AG04449 (cell line): Measurements from ENCODE around the gene BAZ2B.
"Not testable (repeated sequence)": the region's sequence is repeated elsewhere in the genome, so short reads cannot be mapped to it uniquely, and the experiment has no call there.

Experiments
- CTCF ChIA-PET: fragments of 350-600 bp; formaldehyde crosslinking; extraction: SDS; loops from one replicate; lab custom pipeline; 2021; ENCODE audit warnings: antibody characterized with exemption; lab: Yijun Ruan, JAX
- POLR2A ChIA-PET: fragments of 400-600, 350-600 bp; formaldehyde crosslinking; extraction: SDS; loops from one replicate; lab custom pipeline; 2020; ENCODE audit warnings: antibody characterized with exemption, inconsistent platforms; lab: Yijun Ruan, JAX
- DNase-seq: peaks from one replicate; pipeline ENCODE4 v3.0.0-alpha.2; 2010; ENCODE audit warnings: low read depth, low spot score
- H3K4me3 ChIP-seq: 2 replicates; pipeline ENCODE4 v1.5.1; 2011; ENCODE audit warnings: low read depth, mild to moderate bottlenecking, control low read depth, low read length
- CTCF ChIP-seq: IDR thresholded peaks from one replicate; pipeline ENCODE4 v1.5.1; 2011; ENCODE audit warnings: mild to moderate bottlenecking, moderate library complexity, low read length, control low read depth, inconsistent platforms; ENCODE audit not compliant: insufficient read depth; ENCODE audit errors: missing control alignments

BAZ2B gene

GRCh38 chr2:159542101-159542500 is 74.2 kb downstream of the BAZ2B start:
- no peak overlapping the region for H3K4me3 ChIP-seq
- ChIA-PET CTCF (no interaction called here), POLR2A (no interaction called here)
- DNase-seq: no peak
- TF ChIP-seq CTCF: no peak

- CTCF ChIA-PET: interaction anchor here (0.9 kb wide), 1 partner anchor 173 kb away, joined by 3 read pairs; the partner anchor contains the start of gene MARCHF7
- DNase-seq: no peak
- no peak for TF ChIP-seq CTCF
- POLR2A ChIA-PET: no interaction called here
- no peak overlapping the region for H3K4me3 ChIP-seq
These were observed 76.6 kb downstream of the BAZ2B start for GRCh38 chr2:159539701-159540100.

- no peak for TF ChIP-seq CTCF
- POLR2A ChIA-PET: no interaction called here
These were observed 77.5 kb downstream of the BAZ2B start for GRCh38 chr2:159538801-159539200.

GRCh38 chr2:159535261-159535660 is 81.1 kb downstream of the BAZ2B start:
- H3K4me3 ChIP-seq, CTCF ChIA-PET, POLR2A ChIA-PET, DNase-seq: not testable (repeated sequence)

More at GRCh38 chr2:159538801-159539200, 77.5 kb downstream of the BAZ2B start:
- CTCF ChIA-PET: no interaction called here
- DNase-seq: no peak
- H3K4me3 ChIP-seq: no peak overlapping the region

GRCh38 chr2:159531475-159531874 is 84.9 kb downstream of the BAZ2B start:
- ChIA-PET CTCF (no interaction called here), POLR2A (no interaction called here)
- no peak overlapping the region for H3K4me3 ChIP-seq
- no peak for TF ChIP-seq CTCF
- no peak for DNase-seq

- no peak for DNase-seq
- CTCF ChIA-PET: no interaction called here
These were observed 89.9 kb downstream of the BAZ2B start for GRCh38 chr2:159526433-159526832.

More at GRCh38 chr2:159526433-159526832, 89.9 kb downstream of the BAZ2B start:
- POLR2A ChIA-PET: no interaction called here
- H3K4me3 ChIP-seq: no peak overlapping the region
- no peak for TF ChIP-seq CTCF
